Heart right ventricle (tissue), 16 donors: ENCODE data around the gene ADAMTSL3. TPM values are rescaled to one million over a fixed set of nuclear protein-coding genes. Genes with fewer than 3 reads are reported as not detected.

Experiments
- ATAC-seq, 8 donors: fragments of 200-7000 bp; cut with Tn5 transposase; one replicate each; pipeline ENCODE4 v1.9.1; 2020; ENCODE audit warnings: mild to moderate bottlenecking in 8 of 8, moderate library complexity in 8 of 8, moderate number of reproducible peaks in 1 of 8
- DNase-seq, 2 donors: peaks; one replicate each; pipeline ENCODE4 v3.0.0-alpha.2; 2020
- H3K27ac ChIP-seq, 10 donors: fragments of 200-600 bp; sonication (generic) in 2 of 10; one replicate each; pipeline versions ENCODE4 v1.5.0 to v1.8.0; 2020 to 2022; ENCODE audit warnings: mild to moderate bottlenecking in 3 of 10
- H3K27me3 ChIP-seq, 7 donors: fragments of 200-600 bp; one replicate each; pipeline ENCODE4 v1.8.0; 2021 to 2022; ENCODE audit warnings: mild to moderate bottlenecking in 2 of 7
- H3K36me3 ChIP-seq, 9 donors: fragments of 200-600 bp; sonication (generic) in 1 of 9; one replicate each; pipeline versions ENCODE4 v1.5.0 to v1.8.0; 2020 to 2022; ENCODE audit warnings: mild to moderate bottlenecking in 2 of 9
- H3K4me1 ChIP-seq, 9 donors: fragments of 200-600 bp; sonication (generic) in 1 of 9; one replicate each; pipeline versions ENCODE4 v1.5.0 to v1.8.0; 2020 to 2022; ENCODE audit warnings: mild to moderate bottlenecking in 4 of 9
- H3K4me3 ChIP-seq, 10 donors: fragments of 200-600 bp; sonication (generic) in 2 of 10; one replicate each; pipeline versions ENCODE4 v1.5.0 to v1.8.0; 2020 to 2022; ENCODE audit warnings: mild to moderate bottlenecking in 7 of 10, moderate library complexity in 2 of 10
- H3K9me3 ChIP-seq, 11 donors: fragments of 200-600 bp in 10 of 11; sonication (generic) in 2 of 11; one replicate each; pipeline versions ENCODE4 v1.5.0 to v1.8.0; 2013 to 2022; ENCODE audit warnings: mild to moderate bottlenecking in 2 of 11, control low read depth in 1 of 11, moderate library complexity in 1 of 11
- WGBS, 2 donors: extraction: QIAGEN DNeasy Blood & Tissue Kit; methylation state at CpG; one replicate each; pipeline ENCODE4 v1.1.7; 2013; ENCODE audit warnings: inconsistent platforms in 1 of 2; 5-methylcytosine and 5-hydroxymethylcytosine counted together
- intact Hi-C, 10 donors: fragments of 100-400 bp; cut with DNase I; formaldehyde crosslinking; loops; one replicate each; pipeline versions ENCODE4 v1.11.1 to v1.14.2; 2022
- polyA plus RNA-seq, 2 donors: library from polyadenylated mRNA; stranded (reverse); fragments of 200-250 nt; gene quantifications; one replicate each; pipeline ENCODE4 v1.2.3, GENCODE V29; 2013
- total RNA-seq, 10 donors: library from RNA; stranded (reverse); fragmentation: NEBNext Ultra II Directional in 3 of 10; extraction: Animal tissue kit (Norgen Biotek cat#: 25700) in 3 of 10; gene quantifications; one replicate each; pipeline versions ENCODE4 v1.2.1 to v1.2.4, GENCODE V29; 2021 to 2023
- TF ChIP-seq, protein P1 (sequence below), 9 donors: fragments of 200-600 bp; sonication (generic) in 2 of 9; IDR thresholded peaks; one replicate each; pipeline versions ENCODE4 v1.5.0 to v1.8.0; 2021 to 2022; ENCODE audit warnings: antibody characterized with exemption in 9 of 9, mild to moderate bottlenecking in 5 of 9, moderate library complexity in 1 of 9
- donor health status: Arrhythmogenic right ventricular cardiomyopathy.
- donor health status: ischemic (EF 13 %, LVEDD 7.1; RV severe dilation, severe dysfunction).
- donor health status: healthy with polysubstance abuse.
- donor health status: DM: no; HTN: yes; CAD: no.
- donor health status: DM: no; HTN: no; CAD: no.
- donor health status: ischemic (EF 25% LVEDD 6.9; RV normal size, moderate dysfunction).
- donor health status: ischemic (EF 25% LVEDD 5.7; RV mildly dilated, moderate dysfunction).
- donor health status: healthy.
- donor health status: DM: yes; HTN: yes; CAD: no.
- donor health status: Ischemic cardiomyopathy.
- donor health status: ischemic (EF 35%, LVEDD 5.7; RV mildly dilated, moderate dysfunction).
- donor health status: nonischemic (EF 11% LVEDD 7.7; RV severe dilation, severe dysfunction).
- donor health status: DM: yes; HTN: yes; CAD: no.
- donor health status: PGD.
- donor health status: ischemic (EF 29% LVEDD 5.4; RV normal size, mild dysfunction).
- donor health status: nonischemic (EF 23%, LVEDD 6.1; RV moderate dilation, normal function).

The ADAMTSL3 gene
- total and polyA plus RNA-seq, 12 donors = 1.6 to 15.4 (median 11.0) TPM

DNA sequence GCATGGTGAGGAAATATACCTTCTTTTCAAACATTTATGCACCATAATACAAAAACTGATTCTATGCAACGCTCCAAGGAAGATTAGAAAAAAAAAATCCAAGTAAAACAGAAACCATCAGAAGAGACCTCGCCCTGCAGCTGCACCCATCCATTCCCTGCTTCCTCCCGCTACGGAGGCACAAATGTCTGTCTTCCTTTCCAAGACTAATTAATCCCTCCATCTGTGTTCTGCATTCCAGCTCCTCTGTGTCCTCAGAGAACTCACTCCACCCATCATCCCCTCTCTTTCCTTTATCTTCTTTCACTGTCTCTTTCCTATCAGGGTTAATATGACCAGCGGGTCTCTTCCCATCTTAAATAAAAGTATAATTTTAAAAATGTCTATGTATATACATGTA is 196.1 kb downstream of the ADAMTSL3 start:
- TF ChIP-seq, protein P1, sequence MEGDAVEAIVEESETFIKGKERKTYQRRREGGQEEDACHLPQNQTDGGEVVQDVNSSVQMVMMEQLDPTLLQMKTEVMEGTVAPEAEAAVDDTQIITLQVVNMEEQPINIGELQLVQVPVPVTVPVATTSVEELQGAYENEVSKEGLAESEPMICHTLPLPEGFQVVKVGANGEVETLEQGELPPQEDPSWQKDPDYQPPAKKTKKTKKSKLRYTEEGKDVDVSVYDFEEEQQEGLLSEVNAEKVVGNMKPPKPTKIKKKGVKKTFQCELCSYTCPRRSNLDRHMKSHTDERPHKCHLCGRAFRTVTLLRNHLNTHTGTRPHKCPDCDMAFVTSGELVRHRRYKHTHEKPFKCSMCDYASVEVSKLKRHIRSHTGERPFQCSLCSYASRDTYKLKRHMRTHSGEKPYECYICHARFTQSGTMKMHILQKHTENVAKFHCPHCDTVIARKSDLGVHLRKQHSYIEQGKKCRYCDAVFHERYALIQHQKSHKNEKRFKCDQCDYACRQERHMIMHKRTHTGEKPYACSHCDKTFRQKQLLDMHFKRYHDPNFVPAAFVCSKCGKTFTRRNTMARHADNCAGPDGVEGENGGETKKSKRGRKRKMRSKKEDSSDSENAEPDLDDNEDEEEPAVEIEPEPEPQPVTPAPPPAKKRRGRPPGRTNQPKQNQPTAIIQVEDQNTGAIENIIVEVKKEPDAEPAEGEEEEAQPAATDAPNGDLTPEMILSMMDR (IDR thresholded peaks at IDR 0.05) = no peak
- Histone ChIP-seq H3K27me3 (no peaks in the 10 kb centered on the region), H3K4me3 (no peak overlapping the region), H3K36me3 (no peaks in the 10 kb centered on the region), H3K9me3 (no peaks in the 10 kb centered on the region), H3K27ac (peak overlapping the region in 5 of 10 donors; percentile 37 to 77 (median 57)), H3K4me1 (peaks cover 0 to 52% (median 27%) of the 10 kb centered on the region in 9 donors)
- no peak for DNase-seq
- 36 to 58% methylated on average over 5 of the region's 5 CpGs for WGBS, 2 donors
- intact Hi-C loops = loop anchor here in 1 of 10 donors (10.0 kb wide), 1 partner anchor 75 kb away; no protein-coding TSS in a partner anchor
- ATAC-seq = peak in 3 of 8 donors; percentile 25 to 65 (median 28)

DNA sequence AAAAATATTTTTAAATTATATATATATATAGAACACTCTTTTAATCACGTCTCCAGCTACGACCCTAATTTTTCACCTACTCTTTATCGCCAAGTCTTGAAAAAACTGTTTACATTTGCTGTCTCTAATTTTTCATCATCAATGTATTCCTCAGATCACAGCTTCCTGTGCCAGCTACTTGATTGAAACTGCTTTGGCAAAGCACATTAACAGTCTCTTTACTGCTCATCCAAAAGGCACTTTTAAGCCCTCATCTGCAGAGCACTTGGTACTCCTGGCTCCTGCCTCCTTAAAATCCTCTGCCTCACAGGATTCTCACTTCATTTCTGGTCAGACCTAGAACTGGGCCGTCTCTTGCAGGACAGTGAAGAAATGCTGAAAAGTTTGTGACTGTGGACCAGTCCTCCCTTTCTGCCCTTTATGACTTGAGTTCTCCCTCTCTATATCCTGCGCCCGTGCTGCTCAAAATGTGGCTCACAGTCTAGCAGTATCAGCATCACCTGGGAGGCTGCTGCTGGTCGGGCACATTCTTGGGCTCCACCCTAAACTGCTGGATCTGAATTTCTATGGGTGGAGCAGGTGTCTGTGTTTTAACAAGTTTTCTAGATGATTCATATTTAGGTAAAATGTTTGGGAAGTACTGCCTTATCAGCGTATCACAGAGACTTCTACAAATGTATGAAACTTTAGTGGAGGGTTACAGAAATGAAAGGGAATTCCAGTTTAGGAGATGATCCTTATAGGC is 196.8 kb downstream of the ADAMTSL3 start:
- no peaks in the 10 kb centered on the region for H3K36me3 ChIP-seq
- peak overlapping the region in 7 of 10 donors; percentile 18 to 68 (median 37) for H3K27ac ChIP-seq
- DNase-seq = no peak
- no peaks in the 10 kb centered on the region for H3K9me3 ChIP-seq
- H3K4me1 ChIP-seq = peaks cover 2 to 56% (median 34%) of the 10 kb centered on the region in 9 donors
- TF ChIP-seq, protein P1 (IDR thresholded peaks at IDR 0.05) = no peak
- ATAC-seq = no peak
- 77 to 80% methylated on average over 8 of the region's 8 CpGs for WGBS, 2 donors
- no peak overlapping the region for H3K4me3 ChIP-seq
- H3K27me3 ChIP-seq = no peaks in the 10 kb centered on the region
- intact Hi-C loops = loop anchor here in 1 of 10 donors (10.0 kb wide), 1 partner anchor 74 kb away; no protein-coding TSS in a partner anchor

DNA sequence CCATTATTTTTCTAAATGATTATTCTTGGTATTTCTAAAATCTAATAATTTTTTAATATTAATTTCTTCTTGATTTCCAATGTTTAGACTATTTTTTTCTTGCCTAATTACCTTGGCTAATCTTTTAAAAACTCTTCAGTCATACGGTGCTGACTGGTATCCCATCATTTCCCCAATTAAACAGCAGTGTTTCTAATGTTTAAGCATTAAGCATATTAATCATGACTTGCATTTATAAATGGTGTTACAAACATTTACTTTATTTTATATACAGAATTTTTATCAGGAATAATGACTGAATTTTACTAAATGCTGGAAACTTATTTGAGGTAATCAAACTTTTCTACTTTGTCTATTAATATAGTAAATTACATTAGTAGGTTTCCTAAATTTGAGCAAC is 199.3 kb downstream of the ADAMTSL3 start:
- no peak overlapping the region for H3K27ac ChIP-seq
- no peaks in the 10 kb centered on the region for H3K36me3 ChIP-seq
- WGBS, 2 donors = 88 to 95% methylated on average over 1 of the region's 1 CpG
- H3K4me1 ChIP-seq = peaks cover 3 to 49% (median 25%) of the 10 kb centered on the region in 9 donors
- DNase-seq = no peak
- TF ChIP-seq, protein P1 (IDR thresholded peaks at IDR 0.05) = no peak
- H3K27me3 ChIP-seq = no peaks in the 10 kb centered on the region
- intact Hi-C loops = loop anchor here in 1 of 10 donors (10.0 kb wide), 1 partner anchor 72 kb away; no protein-coding TSS in a partner anchor
- no peak overlapping the region for H3K4me3 ChIP-seq
- ATAC-seq = no peak
- no peaks in the 10 kb centered on the region for H3K9me3 ChIP-seq

DNA sequence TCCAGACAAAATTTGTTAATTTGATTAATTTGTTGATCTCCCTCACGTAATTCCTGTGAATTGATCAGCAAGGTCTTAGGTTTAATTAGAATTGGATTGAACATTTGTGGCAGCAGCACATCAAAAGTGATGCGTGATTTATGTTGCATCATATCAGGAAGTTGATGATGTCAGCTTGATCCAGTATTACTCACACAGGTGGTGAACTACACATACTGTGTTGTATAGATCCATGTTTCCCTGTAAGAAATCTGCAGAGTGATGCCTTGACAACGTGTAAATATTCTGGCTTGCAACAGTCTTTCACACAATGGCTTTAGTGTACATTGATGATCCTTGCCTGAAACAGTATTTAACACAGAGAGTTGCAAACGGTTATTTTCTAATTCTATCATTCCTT is 200.4 kb downstream of the ADAMTSL3 start:
- intact Hi-C loops = loop anchor here in 1 of 10 donors (10.0 kb wide), 1 partner anchor 70 kb away; no protein-coding TSS in a partner anchor
- no peaks in the 10 kb centered on the region for H3K36me3 ChIP-seq
- no peaks in the 10 kb centered on the region for H3K27me3 ChIP-seq
- whole genome bisulfite sequencing, 2 donors = 73 to 74% methylated on average over 4 of the region's 4 CpGs
- peaks cover 3 to 41% (median 17%) of the 10 kb centered on the region in 9 donors for H3K4me1 ChIP-seq
- no peak overlapping the region for H3K4me3 ChIP-seq
- no peak for ATAC-seq
- DNase-seq = no peak
- H3K27ac ChIP-seq = no peak overlapping the region
- TF ChIP-seq, protein P1 (IDR thresholded peaks at IDR 0.05) = no peak
- H3K9me3 ChIP-seq = no peaks in the 10 kb centered on the region
